OCI-LY7 (cell line): ENCODE measurements around the gene HS6ST3.

Experiments used
- EZH2phosphoT487 ChIP-seq: fragments of 200-600 bp; sonication (generic); IDR thresholded peaks from 2 replicates; pipeline ENCODE4 v1.6.1; 2018; ENCODE audit warnings: low read depth, borderline replicate concordance, mild to moderate bottlenecking, mixed run types, antibody characterized with exemption, low read length, moderate library complexity, mixed read lengths
- TF ChIP-seq, protein P1 (sequence below): fragments of 200-600 bp; sonication (generic); conservative IDR thresholded peaks from 2 replicates; pipeline ENCODE4 v1.5.1; 2014; ENCODE audit warnings: mild to moderate bottlenecking, antibody characterized with exemption, low read length, moderate library complexity, mixed read lengths

DNA sequence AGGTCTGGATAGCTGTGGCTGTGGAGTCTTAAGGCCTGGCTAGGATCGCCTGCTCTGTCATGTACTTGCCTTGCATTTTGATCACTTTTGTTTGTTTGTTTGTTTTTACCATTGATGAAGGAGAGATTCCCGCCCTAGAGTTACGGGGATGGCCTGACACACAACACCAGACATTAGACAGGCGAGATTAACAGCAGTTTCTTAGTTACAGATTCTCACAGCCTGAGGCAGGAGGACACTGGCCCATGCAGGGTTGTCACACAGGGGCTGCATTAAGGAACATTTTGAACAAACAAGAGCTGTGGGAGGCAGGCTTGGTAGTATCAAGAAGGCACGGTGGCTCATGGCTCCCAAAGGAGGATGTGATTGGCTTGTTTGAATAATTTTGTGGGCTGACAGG, 291.8 kb downstream of the HS6ST3 start:
- TF ChIP-seq, protein P1, sequence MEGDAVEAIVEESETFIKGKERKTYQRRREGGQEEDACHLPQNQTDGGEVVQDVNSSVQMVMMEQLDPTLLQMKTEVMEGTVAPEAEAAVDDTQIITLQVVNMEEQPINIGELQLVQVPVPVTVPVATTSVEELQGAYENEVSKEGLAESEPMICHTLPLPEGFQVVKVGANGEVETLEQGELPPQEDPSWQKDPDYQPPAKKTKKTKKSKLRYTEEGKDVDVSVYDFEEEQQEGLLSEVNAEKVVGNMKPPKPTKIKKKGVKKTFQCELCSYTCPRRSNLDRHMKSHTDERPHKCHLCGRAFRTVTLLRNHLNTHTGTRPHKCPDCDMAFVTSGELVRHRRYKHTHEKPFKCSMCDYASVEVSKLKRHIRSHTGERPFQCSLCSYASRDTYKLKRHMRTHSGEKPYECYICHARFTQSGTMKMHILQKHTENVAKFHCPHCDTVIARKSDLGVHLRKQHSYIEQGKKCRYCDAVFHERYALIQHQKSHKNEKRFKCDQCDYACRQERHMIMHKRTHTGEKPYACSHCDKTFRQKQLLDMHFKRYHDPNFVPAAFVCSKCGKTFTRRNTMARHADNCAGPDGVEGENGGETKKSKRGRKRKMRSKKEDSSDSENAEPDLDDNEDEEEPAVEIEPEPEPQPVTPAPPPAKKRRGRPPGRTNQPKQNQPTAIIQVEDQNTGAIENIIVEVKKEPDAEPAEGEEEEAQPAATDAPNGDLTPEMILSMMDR: no peak
- no peak for TF ChIP-seq EZH2phosphoT487
